Kasumi-1 (cell line): ENCODE data around the gene MICOS13.
"Not testable (repeated sequence)": the region's sequence is repeated elsewhere in the genome, so short reads cannot be mapped to it uniquely, and the experiment has no call there.

Source experiments
- DNase-seq, 2 experiments: peaks; one replicate each; lab custom pipeline; 2025; lab: John Stamatoyannopoulos, UW

Gene MICOS13

DNA sequence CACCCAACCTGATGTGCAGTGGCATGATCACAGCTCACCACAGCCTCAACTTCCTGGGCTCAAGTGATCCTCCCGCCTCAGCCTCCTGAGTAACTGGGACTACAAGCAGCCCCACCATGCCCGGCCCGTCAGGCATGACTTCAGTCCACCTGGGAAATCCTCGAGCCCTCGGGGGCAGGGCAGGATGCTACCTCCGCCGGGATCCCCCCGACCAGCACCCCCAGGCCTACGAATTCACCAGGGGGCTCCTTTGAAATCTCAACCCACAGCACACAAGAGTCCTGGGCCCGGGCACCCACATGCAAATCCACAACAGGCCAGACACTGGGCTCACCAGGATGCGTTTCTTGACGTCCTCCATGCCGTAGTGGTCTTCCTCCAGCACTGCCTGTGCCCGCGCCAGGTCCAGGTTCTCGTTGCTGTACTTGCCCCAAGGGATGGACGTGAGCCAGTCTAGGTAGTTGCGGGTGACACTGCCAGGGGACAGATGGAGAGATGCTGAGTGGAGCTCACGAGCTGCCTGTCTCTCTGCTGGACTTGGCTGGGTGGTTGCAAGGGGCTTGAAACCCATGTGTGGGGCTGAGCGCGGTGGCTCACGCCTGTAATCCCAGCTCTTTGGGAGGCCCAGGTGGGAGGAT lies 20.3 kb upstream of the MICOS13 start:
- DNase-seq, result no peak

DNA sequence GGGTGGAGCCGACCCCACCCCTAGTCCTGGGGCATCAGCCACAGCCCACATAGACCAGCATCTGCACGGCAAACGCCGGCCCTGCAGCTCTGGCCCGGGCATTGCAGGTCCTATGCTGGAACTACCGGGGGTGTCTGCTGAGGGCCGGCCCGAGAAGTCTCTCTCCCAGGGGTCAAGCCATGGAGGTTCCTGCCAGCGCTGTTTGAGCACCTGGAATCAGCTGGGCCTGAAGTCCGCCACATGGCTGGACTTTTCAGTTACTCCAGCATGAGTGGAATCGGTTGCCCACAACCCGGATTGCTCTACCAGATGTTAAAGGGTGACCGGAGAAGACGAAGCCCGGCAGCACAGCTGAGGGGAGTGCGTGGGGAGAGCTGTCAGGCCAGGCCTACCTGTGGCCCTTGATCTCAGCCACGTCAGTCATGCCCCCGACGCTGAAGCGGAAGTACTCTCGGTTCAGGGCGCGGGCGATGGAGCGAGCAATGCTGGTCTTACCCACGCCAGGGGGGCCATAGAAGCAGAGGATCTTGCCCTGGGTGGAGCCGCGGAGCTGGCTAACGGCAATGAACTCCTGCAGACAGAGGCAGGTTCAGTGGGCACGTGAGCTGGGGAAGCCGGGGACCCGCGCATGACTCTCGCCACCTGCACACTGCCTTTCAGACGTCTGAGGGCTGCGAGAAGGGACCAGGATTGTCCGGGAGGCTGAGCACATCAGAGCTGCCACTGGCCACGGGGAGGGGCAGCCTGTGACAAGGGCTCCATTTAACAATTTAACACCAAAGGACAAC lies 18.5 kb upstream of the MICOS13 start:
- no peak for DNase-seq

DNA sequence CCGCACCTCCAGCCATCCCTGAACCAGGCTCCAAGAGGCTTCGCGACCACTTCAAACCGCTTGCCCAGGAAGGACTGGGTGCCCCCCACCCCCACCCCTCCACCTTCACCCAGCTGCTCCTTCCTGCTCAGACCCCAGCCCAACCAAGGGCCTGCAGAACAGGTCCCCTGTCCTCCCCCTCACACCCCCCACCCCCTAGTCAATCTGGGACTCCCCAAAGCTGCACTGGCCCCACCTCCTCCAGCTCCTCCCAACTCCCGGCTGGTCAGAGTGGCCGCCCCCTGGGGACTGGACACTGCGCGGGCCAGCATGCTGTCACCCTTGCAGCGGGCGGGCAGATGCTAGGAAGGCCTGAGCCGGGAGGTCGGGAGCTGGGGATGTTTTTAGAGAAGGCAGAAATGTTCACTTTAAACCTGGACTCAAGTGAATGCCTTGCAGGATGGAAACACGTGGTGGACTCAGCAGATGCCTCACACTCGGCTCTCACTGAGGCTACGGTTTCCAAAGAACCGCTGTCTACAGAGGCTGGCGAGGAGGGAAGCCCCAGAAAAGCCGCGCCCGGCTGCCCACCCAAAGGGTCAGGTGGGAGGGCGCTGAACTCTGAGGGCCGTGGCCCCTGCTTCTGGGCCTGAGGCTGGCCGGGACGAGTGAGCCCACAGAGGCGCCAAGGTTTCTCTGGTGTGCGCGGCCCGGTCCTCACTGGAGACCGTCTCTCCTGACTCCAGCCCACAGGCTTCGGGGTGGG lies 17.7 kb upstream of the MICOS13 start:
- no peak for DNase-seq

DNA sequence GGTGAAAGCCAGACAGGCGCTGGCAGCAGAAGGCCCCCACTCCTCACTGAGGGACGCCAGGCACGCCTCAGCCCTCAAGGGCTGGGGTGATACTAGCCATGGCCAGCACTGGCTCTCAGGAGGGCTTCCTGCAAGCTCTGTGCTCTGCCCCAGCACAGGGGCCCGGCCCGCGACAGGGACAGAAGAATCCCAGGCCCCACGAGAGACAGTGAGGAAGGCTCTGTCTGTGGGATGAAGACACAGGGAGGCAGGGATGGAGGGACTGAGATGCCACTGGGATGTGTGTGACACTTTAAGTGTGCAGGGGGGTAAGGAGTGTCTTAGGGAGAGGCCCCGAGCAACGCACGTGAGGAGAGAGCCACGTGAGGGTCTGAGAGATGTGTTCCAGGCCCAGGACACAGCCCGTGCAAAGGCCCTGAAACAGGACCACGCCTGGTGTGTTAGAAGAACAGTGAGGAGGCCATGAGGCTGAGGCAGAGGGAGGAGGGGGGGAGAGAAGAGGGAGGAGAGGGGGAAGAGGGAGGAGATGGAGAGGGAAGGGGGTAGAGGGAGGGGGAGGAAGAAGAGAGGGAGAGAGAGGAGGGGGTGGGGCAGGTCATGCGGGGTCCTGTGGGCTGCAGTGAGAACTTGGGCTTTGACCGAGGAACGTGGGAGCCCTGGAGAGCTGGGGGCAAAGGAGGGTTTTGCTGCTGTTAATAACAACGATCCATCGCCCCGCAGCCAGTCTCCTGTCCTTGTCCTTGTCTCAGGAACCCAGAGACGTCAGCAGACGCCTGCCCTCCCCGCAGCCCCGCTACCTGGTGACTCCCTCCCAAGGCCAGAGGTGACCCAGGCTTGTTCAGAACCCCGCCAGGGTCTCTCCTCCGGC lies 16.9 kb upstream of the MICOS13 start:
- DNase-seq, result no peak

DNA sequence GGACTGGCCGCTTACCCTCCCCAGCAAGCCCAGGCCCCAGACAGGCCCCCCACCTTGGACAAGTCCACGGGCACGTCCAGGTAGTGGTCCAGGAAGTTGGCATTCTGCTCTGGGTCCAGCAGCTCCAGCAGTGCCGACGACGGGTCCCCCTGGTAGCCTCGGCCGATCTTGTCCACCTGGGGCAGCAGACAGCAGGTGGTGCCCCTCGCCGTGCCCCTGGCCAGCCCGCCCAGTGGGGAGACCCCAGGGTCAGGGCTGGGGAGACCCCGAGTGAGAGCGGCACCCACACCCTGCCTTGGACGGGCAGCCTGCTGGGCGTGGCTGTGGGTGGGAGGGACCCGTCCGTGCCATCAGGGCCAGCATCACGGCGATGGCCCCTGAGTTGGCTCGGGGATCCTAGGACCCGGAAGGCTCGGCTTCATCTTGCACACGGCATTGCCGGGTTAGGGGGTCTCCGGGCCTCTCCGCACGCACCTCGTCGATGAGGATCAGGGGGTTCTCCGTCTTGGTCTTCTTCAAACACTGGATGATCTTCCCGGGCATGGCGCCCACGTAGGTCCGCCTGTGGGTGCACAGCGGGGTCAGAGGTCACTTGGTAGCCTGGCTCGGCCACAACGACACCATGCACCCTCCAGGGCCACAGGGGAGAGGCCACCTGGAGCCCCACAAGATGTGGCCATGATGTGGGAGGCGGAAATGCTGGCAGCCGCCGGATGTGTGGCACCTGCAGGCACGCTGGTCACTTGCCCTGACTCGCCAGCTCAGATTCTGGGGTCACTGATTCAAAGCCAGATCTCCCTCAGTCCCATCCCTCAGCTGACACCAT lies 16.1 kb upstream of the MICOS13 start:
- DNase-seq, result no peak

DNA sequence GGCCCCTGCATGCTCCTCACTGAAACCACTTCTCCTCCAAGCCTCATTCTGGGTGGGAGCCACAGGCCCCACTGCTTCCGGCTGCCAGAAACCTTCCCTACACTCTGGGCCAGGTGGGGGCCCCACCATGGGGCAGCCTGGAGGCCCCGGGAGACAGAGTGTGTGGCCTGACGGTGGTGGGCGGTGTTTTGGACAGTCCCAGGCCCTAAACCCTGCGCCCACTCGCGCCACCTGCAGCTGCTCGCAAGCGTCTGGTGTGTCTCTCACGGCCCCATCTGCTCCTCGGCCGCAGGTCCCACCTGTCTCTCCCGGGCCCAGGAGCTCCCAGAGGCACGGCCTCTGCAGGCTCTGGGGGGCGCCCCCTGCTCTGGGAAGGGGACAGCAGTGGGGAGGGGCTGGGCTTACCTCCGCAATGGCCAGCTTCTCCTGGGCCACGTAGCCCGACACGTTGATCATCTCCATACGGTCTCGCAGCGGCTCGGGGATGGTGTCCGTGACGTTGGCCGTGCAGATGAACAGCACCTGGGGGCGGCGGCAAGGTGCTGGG lies 15.4 kb upstream of the MICOS13 start:
- DNase-seq, result no peak

DNA sequence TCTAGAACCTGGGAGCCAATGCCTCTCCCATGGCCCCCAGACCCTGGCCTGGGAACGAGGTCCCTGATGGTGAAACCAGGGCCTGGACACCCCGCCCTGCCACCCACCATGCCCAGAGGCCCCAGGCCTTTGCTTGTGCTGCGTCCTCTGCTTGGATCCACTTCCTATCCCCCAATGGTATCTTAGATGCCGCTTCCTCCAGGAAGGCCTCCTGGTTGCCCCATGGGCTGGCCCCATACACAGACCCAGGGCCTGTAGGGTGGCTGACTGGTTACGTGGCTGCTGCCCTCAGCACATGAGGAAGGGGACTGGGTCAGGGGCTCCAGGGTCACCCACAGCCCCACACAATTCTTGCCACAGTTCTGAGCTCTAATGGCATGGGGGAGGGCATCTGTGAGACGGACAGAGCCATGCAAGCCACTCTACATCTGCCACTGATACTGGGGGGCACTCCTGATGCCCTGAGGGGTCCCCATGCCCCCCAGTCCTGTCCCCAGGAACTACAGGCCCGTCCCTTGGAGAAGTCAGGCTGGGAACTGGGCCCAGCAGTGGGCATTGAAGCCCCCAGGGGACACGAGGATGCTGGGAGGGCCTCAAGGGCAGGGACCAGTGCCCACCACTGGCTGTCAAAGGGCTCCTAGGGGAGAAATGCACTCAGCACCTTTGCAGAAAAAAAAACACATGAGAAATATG lies 14.8 kb upstream of the MICOS13 start:
- DNase-seq, result no peak

DNA sequence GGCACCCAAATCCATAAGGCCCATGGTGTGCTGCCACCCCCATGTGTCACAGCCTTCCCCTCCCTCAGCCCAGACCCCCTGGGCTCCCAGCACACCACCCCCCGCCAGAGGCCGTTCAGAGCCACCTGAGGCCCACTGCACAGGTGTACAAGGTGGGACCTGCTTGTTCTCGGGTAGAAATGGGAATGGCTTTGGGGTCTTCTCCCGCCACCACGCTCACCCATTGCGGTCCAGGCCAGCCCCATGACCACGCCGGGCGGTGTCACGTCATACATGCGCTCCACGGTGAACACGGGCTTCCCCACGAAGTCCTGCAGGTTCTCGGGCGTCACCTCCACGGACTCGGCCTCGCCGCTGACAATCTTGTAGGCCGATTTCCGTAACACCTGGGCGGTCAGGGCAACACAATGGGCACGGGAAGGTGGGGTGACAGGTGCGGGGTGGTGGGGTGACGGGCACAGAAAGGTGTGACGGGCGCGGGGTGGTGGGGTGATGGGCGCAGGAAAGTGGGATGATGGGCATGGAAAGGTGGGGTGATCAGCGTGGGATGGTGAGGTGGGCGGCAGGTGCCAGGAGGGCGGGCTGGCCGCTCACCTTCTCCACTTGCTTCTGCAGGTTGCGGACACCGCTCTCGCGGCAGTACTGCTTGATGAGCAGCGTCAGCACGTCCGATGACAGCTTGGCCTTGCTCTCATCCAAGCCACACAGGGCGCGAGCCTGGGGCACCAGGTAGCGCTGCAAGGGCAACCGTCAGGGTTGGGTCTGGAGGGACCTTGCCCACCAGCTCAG lies 14.0 kb upstream of the MICOS13 start:
- no peak for DNase-seq

DNA sequence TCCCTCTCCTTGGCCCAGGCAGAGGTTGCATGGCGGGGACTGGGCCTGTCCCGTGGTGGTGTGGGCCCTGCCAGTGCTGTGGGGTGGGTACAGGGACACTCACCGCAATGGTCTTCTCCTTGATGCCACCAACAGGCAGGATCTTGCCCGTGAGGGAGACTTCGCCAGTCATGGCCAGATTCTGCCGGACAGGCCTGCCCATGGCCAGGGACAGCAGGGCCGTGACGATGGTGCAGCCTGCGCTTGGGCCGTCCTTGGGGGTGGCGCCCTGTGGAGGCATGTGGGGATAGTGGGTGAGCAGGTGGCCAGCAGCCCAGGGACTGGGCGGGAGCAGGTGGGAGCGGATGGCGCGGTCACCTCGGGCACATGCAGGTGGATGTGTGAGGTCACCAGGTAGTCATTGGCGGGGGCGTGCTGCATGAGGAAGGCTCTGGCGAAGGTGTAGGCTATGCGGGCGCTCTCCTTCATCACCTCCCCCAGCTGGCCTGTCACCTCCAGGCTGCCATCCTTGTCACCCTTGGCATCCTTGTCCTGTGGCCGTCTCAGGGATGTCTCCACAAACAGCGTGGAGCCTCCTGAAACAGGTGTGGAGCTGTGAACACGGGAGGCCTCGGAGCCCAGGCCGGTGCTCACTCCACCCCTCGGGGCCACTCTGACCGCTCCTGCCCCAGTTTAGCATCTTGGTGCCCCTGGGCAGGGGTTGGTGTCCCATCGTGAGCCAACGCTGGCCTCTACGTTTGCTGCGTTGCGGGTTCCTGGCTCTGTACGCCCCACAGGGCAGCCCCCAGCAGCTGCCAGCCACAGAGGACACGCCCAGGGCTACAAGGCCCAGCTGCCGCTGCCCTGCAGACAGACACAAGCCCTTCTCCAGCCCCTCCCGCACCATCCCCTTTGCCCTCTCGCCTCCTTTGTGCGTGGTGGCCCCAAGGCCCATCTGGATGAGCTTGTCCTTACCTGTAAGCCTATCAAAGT lies 13.2 kb upstream of the MICOS13 start:
- DNase-seq, result no peak

DNA sequence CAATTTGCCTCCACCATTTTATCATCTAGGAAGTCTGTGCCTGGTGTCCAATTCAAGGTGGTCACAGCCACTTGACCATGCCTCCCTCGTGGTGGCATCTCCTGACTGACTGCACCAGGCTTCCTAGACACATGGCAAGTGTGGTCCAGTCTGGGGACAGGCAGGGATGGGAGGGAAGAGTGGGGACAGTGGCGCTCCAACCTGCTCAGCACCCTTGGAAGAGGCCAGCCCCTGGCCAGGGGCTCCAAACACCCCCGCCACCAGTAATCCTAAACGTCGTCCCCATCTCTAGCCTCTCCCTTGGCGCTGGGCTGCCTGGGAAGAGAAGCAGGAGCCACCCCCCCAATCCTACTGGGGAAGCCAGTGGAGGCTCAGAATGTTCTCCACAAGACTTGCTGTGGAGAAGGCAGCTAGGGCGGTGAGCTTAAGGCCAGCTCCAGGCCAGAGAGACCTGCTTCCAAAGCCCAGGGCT lies 12.4 kb upstream of the MICOS13 start:
- DNase-seq, result no peak

DNA sequence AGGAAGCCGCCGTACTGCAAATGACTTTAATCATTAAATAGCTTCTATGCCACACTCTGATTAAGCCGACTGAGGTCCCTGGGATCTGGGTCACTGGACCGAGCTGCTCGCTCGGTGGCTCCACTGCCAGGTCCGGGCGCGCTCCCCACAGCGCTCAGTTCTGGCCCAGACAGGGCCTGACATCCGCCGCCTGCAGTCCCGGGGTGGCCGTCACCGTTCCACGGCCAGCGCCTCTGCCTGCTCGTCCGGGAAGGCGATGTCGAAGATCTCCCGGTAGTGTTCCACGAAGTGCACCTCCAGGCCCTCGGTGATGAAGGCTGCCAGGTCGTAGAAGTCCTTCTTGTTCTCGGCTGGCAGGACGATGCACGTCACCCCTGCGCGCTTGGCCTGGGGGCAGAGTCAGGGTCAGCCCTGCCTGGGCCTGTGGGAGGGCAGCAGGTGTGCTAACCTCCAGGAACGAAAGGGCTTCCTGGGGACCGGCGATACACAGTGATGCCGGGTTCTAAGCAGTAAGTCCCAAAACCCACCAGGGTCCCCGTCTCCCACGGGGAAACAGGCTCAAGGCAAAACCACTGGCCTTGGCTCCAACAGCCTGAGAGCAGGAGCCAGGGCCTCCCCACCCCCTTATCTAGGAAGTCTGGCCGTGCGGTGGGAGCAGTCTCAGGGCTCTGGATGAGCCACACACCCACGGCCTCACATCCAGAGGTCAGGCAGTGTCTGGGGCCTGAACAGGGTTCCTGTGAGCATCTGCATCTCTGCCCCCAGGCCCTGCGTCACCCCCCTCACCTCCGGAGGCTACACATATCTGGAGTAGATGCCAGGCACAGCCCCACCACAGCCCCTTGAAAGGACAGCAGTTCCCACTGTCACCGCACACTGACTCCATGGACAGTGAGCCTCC lies 11.8 kb upstream of the MICOS13 start:
- no peak for DNase-seq

DNA sequence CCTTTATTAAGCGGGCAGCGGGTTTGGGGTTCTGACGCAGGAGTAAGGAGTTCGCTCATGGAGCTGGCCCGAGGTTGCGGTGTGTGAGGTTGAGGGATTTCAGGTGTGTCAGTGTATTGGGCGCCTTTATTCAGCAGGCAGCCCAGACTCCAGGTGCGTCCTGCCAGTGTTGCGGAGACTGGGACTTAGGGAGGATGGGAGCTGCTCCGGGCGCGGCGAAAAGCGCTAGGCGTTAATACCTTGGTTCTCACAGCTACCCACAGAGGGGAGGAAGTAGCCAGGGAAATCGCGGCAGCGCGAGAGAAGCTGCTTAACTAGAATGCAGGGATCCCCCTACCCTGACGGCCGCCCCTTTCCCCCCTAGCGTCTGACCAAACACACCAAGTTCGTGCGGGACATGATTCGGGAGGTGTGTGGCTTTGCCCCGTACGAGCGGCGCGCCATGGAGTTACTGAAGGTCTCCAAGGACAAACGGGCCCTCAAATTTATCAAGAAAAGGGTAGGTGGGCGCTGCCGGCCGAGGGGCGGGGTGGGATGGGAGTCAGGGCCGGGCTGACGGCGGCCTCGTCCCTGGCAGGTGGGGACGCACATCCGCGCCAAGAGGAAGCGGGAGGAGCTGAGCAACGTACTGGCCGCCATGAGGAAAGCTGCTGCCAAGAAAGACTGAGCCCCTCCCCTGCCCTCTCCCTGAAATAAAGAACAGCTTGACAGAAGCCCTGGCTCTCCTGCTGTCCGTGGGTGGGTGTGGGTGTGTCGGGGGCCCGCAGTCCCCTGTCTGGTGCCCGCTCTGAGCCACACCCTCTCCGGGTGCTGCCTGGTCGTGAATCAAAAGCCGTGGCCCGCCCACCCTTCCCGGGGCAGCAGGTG lies 10.9 kb upstream of the MICOS13 start:
- peak; percentile 21 to 49 for DNase-seq

DNA sequence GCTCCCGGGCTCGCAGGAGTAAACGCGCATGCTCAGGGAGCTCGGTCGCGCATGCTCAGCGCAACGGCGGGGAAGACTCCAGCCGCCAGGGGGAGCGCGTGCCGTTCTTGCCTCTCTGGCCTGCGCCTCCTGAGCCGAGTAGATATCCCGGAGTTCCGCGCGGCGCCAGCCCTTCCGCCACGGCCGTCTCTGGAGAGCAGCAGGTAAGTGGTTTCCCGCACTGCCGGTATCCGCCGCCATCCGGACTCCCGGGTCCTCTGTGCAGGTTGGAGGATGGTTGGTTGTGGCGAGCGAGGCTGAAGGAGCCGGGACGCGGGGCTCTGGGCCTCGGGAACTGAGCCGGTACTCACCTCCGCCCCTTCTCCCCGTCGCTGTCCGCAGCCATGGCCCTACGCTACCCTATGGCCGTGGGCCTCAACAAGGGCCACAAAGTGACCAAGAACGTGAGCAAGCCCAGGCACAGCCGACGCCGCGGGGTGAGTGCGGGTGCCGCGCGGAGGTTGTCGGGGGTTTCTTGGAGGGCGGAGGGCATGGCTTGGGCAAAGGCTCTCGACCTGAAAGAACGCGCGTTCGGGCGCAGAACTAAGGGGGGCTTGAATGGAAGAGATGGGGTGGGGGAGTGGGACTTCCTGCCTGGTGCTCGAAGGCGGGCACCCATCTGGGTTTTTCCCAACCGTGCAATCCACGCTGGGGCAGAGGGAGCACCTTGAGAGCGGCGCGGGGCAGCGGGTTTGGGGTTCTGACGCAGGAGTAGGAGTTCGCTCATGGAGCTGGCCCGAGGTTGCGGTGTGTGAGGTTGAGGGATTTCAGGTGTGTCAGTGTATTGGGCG lies 10.0 kb upstream of the MICOS13 start, which contains the start of gene RPL36:
RPL36 (plus strand) TSS at position 171 of the 830 bp plus-strand sequence; CDS start at position 384, 213 bp downstream.
- DNase-seq, result peak; percentile 91 to 93

DNA sequence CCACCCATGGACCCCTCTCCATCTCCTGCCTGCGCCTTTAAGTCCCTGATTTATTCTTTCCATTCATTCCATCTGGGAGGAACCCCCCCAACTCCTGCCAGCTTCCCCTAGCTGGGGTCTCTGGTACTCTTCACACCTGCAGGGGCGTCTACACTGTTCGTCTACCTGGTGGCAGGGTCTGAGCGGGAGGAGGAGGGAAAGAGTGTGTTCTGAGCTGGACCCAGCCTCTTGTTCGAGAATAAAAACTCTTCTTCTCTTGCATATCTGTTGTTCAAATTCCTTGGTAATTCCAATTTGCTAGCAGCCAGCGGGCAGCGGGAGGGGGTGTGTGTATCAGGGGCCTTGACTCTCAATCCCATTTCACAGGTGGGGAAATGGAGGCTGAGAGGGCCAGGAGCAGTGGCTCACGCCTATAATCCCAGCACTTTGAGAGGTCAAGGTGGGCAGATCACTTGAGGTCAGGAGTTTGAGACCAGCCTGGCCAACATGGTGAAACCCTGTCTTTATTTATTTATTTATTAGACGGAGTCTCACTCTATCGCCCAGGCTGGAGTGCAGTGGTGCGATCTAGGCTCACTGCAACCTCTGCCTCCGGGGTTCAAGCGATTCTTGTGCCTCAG lies 8.1 kb upstream of the MICOS13 start:
- DNase-seq, result not testable (repeated sequence)
